ENCODE data around the gene OR5D14. TPM values are rescaled to one million over a fixed set of nuclear protein-coding genes. Genes with fewer than 3 reads are reported as not detected.

OR5D14 gene
- total RNA-seq, 6 experiments from 2014 or later: not detected

GRCh38 chr11:55811067-55811466 is 15.7 kb downstream of the OR5D14 start, which contains the start of gene OR5L1:
Gene OR5L1, plus strand, starts transcription at chr11:55811367. Its CDS starts 100 bp downstream, at chr11:55811467.
- Mint-ChIP-seq H3K36me3 (ENCODE audit: low read depth) (no peaks in the 10 kb centered on the region), H3K4me3 (no peak within 1 kb of the TSS), H3K27ac (no peak within 1 kb of the TSS), H3K9me3 (peaks cover 10% of the 10 kb centered on the region; the same call in 1 of the 2 replicates), H3K4me1 (ENCODE audit: low read depth) (no peaks in the 10 kb centered on the region), H3K27me3 (ENCODE audit: insufficient read depth) (no peaks in the 10 kb centered on the region)
- DNase-seq: no peak
- TF ChIP-seq CTCF (IDR thresholded peaks at IDR 0.05): no peak

- TF ChIP-seq CTCF (IDR thresholded peaks at IDR 0.05): no peak
- DNase-seq: no peak
- H3K27ac Mint-ChIP-seq: no peak within 1 kb of the TSS
- no peaks in the 10 kb centered on the region for H3K4me1 Mint-ChIP-seq (ENCODE audit: low read depth)
- H3K4me3 Mint-ChIP-seq: no peak within 1 kb of the TSS
- no peaks in the 10 kb centered on the region; the same call in 1 of the 2 replicates for H3K27me3 Mint-ChIP-seq (ENCODE audit: insufficient read depth)
- H3K9me3 Mint-ChIP-seq: peaks cover 11% of the 10 kb centered on the region
- no peaks in the 10 kb centered on the region for H3K36me3 Mint-ChIP-seq (ENCODE audit: low read depth)
Measured at GRCh38 chr11:55819330-55819729, 24.0 kb downstream of the OR5D14 start, which contains the start of gene OR5D18. Gene OR5D18, plus strand, starts transcription at chr11:55819630. Its CDS starts 0 bp downstream, at chr11:55819630.

- no peak for TF ChIP-seq CTCF (IDR thresholded peaks at IDR 0.05)
- Mint-ChIP-seq H3K27ac (no peak within 1 kb of the TSS), H3K9me3 (peaks cover 4% of the 10 kb centered on the region; the same call in 1 of the 2 replicates), H3K4me1 (ENCODE audit: low read depth) (no peaks in the 10 kb centered on the region), H3K4me3 (no peak within 1 kb of the TSS), H3K36me3 (ENCODE audit: low read depth) (no peaks in the 10 kb centered on the region), H3K27me3 (ENCODE audit: insufficient read depth) (no peaks in the 10 kb centered on the region)
- no peak for DNase-seq
Measured at GRCh38 chr11:55826919-55827318, 31.6 kb downstream of the OR5D14 start, which contains the start of gene OR5L2. Gene OR5L2, plus strand, starts transcription at chr11:55827219. Its CDS starts 0 bp downstream, at chr11:55827219.

GRCh38 chr11:55838452-55838851 is 43.1 kb downstream of the OR5D14 start, which contains the start of gene OR5D16:
Gene OR5D16, plus strand, starts transcription at chr11:55838752. Its CDS starts 0 bp downstream, at chr11:55838752.
- Mint-ChIP-seq H3K9me3 (peaks cover 12% of the 10 kb centered on the region), H3K4me3 (no peak within 1 kb of the TSS), H3K4me1 (ENCODE audit: low read depth) (no peaks in the 10 kb centered on the region), H3K27ac (no peak within 1 kb of the TSS), H3K36me3 (ENCODE audit: low read depth) (peaks cover 4% of the 10 kb centered on the region; the same call in 1 of the 2 replicates), H3K27me3 (ENCODE audit: insufficient read depth) (no peaks in the 10 kb centered on the region)
- no peak for TF ChIP-seq CTCF (IDR thresholded peaks at IDR 0.05)
- no peak for DNase-seq

Other genes with a start within 250 kb of the OR5D14 start
- not detected for gene OR4C15, start 241.1 kb upstream of the OR5D14 start, total RNA-seq (2021; fragmentation: NEBNext Ultra II Directional; extraction: Animal tissue kit (Norgen Biotek cat#: 25700))
- not detected for gene OR4C16, start 223.4 kb upstream of the OR5D14 start, total RNA-seq (2021; fragmentation: NEBNext Ultra II Directional; extraction: Animal tissue kit (Norgen Biotek cat#: 25700))
- gene OR4C11, start 187.9 kb upstream of the OR5D14 start, total RNA-seq (2021; fragmentation: NEBNext Ultra II Directional; extraction: Animal tissue kit (Norgen Biotek cat#: 25700)): not detected
- gene OR4P4, start 160.4 kb upstream of the OR5D14 start, total RNA-seq (2021; fragmentation: NEBNext Ultra II Directional; extraction: Animal tissue kit (Norgen Biotek cat#: 25700)): not detected
- not detected for gene OR4S2, start 147.2 kb upstream of the OR5D14 start, total RNA-seq (2021; fragmentation: NEBNext Ultra II Directional; extraction: Animal tissue kit (Norgen Biotek cat#: 25700))
- not detected for gene OR4C6, start 133.4 kb upstream of the OR5D14 start, total RNA-seq (2021; fragmentation: NEBNext Ultra II Directional; extraction: Animal tissue kit (Norgen Biotek cat#: 25700))
- not detected for gene OR5D13, start 22.1 kb upstream of the OR5D14 start, total RNA-seq (2021; fragmentation: NEBNext Ultra II Directional; extraction: Animal tissue kit (Norgen Biotek cat#: 25700))
- gene OR5L1, start 15.8 kb downstream of the OR5D14 start, total RNA-seq (2021; fragmentation: NEBNext Ultra II Directional; extraction: Animal tissue kit (Norgen Biotek cat#: 25700)): not detected
- gene OR5D18, start 24.1 kb downstream of the OR5D14 start, total RNA-seq (2021; fragmentation: NEBNext Ultra II Directional; extraction: Animal tissue kit (Norgen Biotek cat#: 25700)): not detected
- not detected for gene OR5L2, start 31.7 kb downstream of the OR5D14 start, total RNA-seq (2021; fragmentation: NEBNext Ultra II Directional; extraction: Animal tissue kit (Norgen Biotek cat#: 25700))
- not detected for gene OR5D16, start 43.2 kb downstream of the OR5D14 start, total RNA-seq (2021; fragmentation: NEBNext Ultra II Directional; extraction: Animal tissue kit (Norgen Biotek cat#: 25700))
- gene TRIM51, start 87.7 kb downstream of the OR5D14 start, total RNA-seq (2021; fragmentation: NEBNext Ultra II Directional; extraction: Animal tissue kit (Norgen Biotek cat#: 25700)): not detected
- gene OR5W2, start 119.0 kb downstream of the OR5D14 start, total RNA-seq (2021; fragmentation: NEBNext Ultra II Directional; extraction: Animal tissue kit (Norgen Biotek cat#: 25700)): not detected
- gene OR5I1, start 140.8 kb downstream of the OR5D14 start, total RNA-seq (2021; fragmentation: NEBNext Ultra II Directional; extraction: Animal tissue kit (Norgen Biotek cat#: 25700)): not detected
- gene OR10AG1, start 174.4 kb downstream of the OR5D14 start, total RNA-seq (2021; fragmentation: NEBNext Ultra II Directional; extraction: Animal tissue kit (Norgen Biotek cat#: 25700)): not detected
- not detected for gene OR5F1, start 199.1 kb downstream of the OR5D14 start, total RNA-seq (2021; fragmentation: NEBNext Ultra II Directional; extraction: Animal tissue kit (Norgen Biotek cat#: 25700))
- not detected for gene OR5AS1, start 232.1 kb downstream of the OR5D14 start, total RNA-seq (2021; fragmentation: NEBNext Ultra II Directional; extraction: Animal tissue kit (Norgen Biotek cat#: 25700))

All from HFFc6 (cell line).